ENCODE measurements around the gene NKPD1.

DNA sequence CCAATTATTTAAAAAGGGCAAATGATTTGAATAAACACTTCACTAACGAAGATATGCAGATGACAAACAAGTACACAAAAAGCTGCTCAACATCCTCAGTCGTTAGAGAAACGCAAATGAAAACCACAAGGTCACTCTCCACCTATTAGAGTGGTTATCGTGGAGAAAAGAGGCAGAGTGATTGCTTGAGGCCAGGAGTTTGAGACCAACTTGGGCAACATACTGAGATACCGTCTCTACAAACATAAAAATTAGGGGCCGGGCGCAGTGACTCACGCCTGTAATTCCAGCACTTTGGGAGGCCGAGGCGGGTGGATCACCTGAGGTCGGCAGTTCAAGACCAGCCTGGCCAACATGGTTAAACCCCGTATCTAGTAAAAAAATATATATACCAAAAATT lies 45.0 kb upstream of the NKPD1 start:
- TF ChIP-seq, protein P1, sequence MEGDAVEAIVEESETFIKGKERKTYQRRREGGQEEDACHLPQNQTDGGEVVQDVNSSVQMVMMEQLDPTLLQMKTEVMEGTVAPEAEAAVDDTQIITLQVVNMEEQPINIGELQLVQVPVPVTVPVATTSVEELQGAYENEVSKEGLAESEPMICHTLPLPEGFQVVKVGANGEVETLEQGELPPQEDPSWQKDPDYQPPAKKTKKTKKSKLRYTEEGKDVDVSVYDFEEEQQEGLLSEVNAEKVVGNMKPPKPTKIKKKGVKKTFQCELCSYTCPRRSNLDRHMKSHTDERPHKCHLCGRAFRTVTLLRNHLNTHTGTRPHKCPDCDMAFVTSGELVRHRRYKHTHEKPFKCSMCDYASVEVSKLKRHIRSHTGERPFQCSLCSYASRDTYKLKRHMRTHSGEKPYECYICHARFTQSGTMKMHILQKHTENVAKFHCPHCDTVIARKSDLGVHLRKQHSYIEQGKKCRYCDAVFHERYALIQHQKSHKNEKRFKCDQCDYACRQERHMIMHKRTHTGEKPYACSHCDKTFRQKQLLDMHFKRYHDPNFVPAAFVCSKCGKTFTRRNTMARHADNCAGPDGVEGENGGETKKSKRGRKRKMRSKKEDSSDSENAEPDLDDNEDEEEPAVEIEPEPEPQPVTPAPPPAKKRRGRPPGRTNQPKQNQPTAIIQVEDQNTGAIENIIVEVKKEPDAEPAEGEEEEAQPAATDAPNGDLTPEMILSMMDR (IDR thresholded peaks at IDR 0.05), result no peak
- TF ChIP-seq EZH2 (IDR thresholded peaks at IDR 0.05; ENCODE audit: borderline replicate concordance, insufficient read depth, low read depth, low read length, poor library complexity, severe bottlenecking), result no peak

All from B cell (primary cell).